Measurements from ENCODE around the gene OGDH. TPM values are rescaled to one million over a fixed set of nuclear protein-coding genes. Genes with fewer than 3 reads are reported as not detected.

Gene OGDH
- total RNA-seq (10 to 100 TPM; 49.6 to 71.2 TPM), polyA plus RNA-seq (10 to 100 TPM; 10.8 to 32.8 TPM)

- peak in 1 of 2 donors; percentile 11 for TF ChIP-seq HNF4A (conservative IDR thresholded peaks at IDR 0.05)
- no peak for TF ChIP-seq FOXA1 (IDR thresholded peaks at IDR 0.05)
- peak; percentile 80 for TF ChIP-seq TAF1 (conservative IDR thresholded peaks at IDR 0.05)
- TF ChIP-seq YY1 (IDR thresholded peaks at IDR 0.05), result peak; percentile 83
- TF ChIP-seq ATF3 (IDR thresholded peaks at IDR 0.05), result peak; percentile 67
- TF ChIP-seq SP1 (IDR thresholded peaks at IDR 0.05), result peak; percentile 71
- no peak for TF ChIP-seq EGR1 (IDR thresholded peaks at IDR 0.05; ENCODE audit: low read depth in 2 of 2)
- TF ChIP-seq ZBTB33 (IDR thresholded peaks at IDR 0.05), result peak; percentile 60
- peak in 1 of 2 donors; percentile 49 for TF ChIP-seq GABPA (IDR thresholded peaks at IDR 0.05 in 1 of 2, conservative IDR thresholded peaks at IDR 0.05 in 1 of 2)
- peak; percentile 83 for TF ChIP-seq REST (IDR thresholded peaks at IDR 0.05)
- TF ChIP-seq RAD21 (IDR thresholded peaks at IDR 0.05), result peak; percentile 39 to 59
- TF ChIP-seq FOXA2 (IDR thresholded peaks at IDR 0.05), result peak; percentile 31
- TF ChIP-seq HNF4G (IDR thresholded peaks at IDR 0.05), result no peak
- peak in 1 of 2 donors; percentile 15 for TF ChIP-seq JUND (IDR thresholded peaks at IDR 0.05)
- peak; percentile 55 for TF ChIP-seq MAX (IDR thresholded peaks at IDR 0.05)
- no peak for TF ChIP-seq NR2F2 (IDR thresholded peaks at IDR 0.05)
- TF ChIP-seq RXRA (IDR thresholded peaks at IDR 0.05), result peak in 1 of 2 donors; percentile 50
- no peak for TF ChIP-seq CTCF (IDR thresholded peaks at IDR 0.05; ENCODE audit: low read depth, low read length, missing input control)
- DNase-seq (ENCODE audit: low spot score), result peak; percentile 98
- Histone ChIP-seq H3K27me3 (ENCODE audit: control insufficient read depth in 4 of 4, insufficient read depth in 4 of 4, low read length in 3 of 4) (no peaks in the 10 kb centered on the region), H3K36me3 (ENCODE audit: control insufficient read depth in 4 of 4, insufficient read depth in 3 of 4, low read depth in 1 of 4, low read length in 3 of 4) (no peaks in the 10 kb centered on the region), H3K9me3 (ENCODE audit: control insufficient read depth in 4 of 4, low read length in 3 of 4) (no peaks in the 10 kb centered on the region), H3K9ac (ENCODE audit: low read depth in 1 of 2, low read length in 2 of 2) (peak within 1 kb of the TSS; percentile 88 to 91), H3K4me3 (ENCODE audit: low read depth in 1 of 3, low read length in 3 of 3) (peak within 1 kb of the TSS; percentile 74 to 94 (median 84)), H3K4me1 (ENCODE audit: control insufficient read depth in 4 of 4, insufficient read depth in 4 of 4, low read length in 3 of 4) (peaks cover 1 to 13% (median 3%) of the 10 kb centered on the region in 4 donors), H3K27ac (ENCODE audit: low read depth in 1 of 2, low read length in 2 of 2) (peak within 1 kb of the TSS; percentile 96 to 100)
- under 1% methylated on average over 93 of the region's 93 CpGs for WGBS
Measured at GRCh38 chr7:44606341-44607140, at the start of gene OGDH. OGDH (plus strand) TSS chr7:44606627; CDS start chr7:44624344, 17,717 bp downstream.
